Choroid plexus epithelial cell (primary cell): Measurements from ENCODE around the gene OR2A42.
"Not testable (repeated sequence)": the region's sequence is repeated elsewhere in the genome, so short reads cannot be mapped to it uniquely, and the experiment has no call there.

ENCODE experiments used
- DNase-seq: peaks from one replicate; pipeline ENCODE4 v3.0.0-alpha.2; 2010; ENCODE audit warnings: low read depth
- H3K4me3 ChIP-seq: 2 replicates; pipeline ENCODE4 v1.5.1; 2011; ENCODE audit warnings: low read depth, mild to moderate bottlenecking, control low read depth, low read length, moderate library complexity

Gene OR2A42

GRCh38 chr7:144238530-144239082, 799 bp downstream of the OR2A42 start:
- not testable (repeated sequence) for DNase-seq, H3K4me3 ChIP-seq

- not testable (repeated sequence) for DNase-seq, H3K4me3 ChIP-seq
These were observed 6.4 kb downstream of the OR2A42 start for GRCh38 chr7:144233039-144233438.

- H3K4me3 ChIP-seq, DNase-seq: not testable (repeated sequence)
These were observed 8.4 kb downstream of the OR2A42 start for GRCh38 chr7:144231027-144231426.

GRCh38 chr7:144228810-144229209, 10.6 kb downstream of the OR2A42 start:
- not testable (repeated sequence) for H3K4me3 ChIP-seq, DNase-seq

GRCh38 chr7:144226866-144227265, 12.5 kb downstream of the OR2A42 start:
- DNase-seq = peak; percentile 1
- not testable (repeated sequence) for H3K4me3 ChIP-seq

GRCh38 chr7:144223675-144224074, 15.7 kb downstream of the OR2A42 start:
- DNase-seq, H3K4me3 ChIP-seq: not testable (repeated sequence)

GRCh38 chr7:144220531-144220930, 18.9 kb downstream of the OR2A42 start:
- not testable (repeated sequence) for H3K4me3 ChIP-seq, DNase-seq

GRCh38 chr7:144219149-144219548, 20.3 kb downstream of the OR2A42 start:
- not testable (repeated sequence) for H3K4me3 ChIP-seq, DNase-seq

- DNase-seq, H3K4me3 ChIP-seq: not testable (repeated sequence)
These were observed 20.8 kb downstream of the OR2A42 start for GRCh38 chr7:144218581-144218980.

GRCh38 chr7:144217200-144217599, 22.2 kb downstream of the OR2A42 start:
- not testable (repeated sequence) for DNase-seq, H3K4me3 ChIP-seq

- H3K4me3 ChIP-seq, DNase-seq: not testable (repeated sequence)
These were observed 34.1 kb downstream of the OR2A42 start for GRCh38 chr7:144205306-144205705.

GRCh38 chr7:144203086-144203485, 36.3 kb downstream of the OR2A42 start:
- not testable (repeated sequence) for H3K4me3 ChIP-seq, DNase-seq

- not testable (repeated sequence) for H3K4me3 ChIP-seq, DNase-seq
These were observed 37.4 kb downstream of the OR2A42 start for GRCh38 chr7:144201978-144202377.

- not testable (repeated sequence) for DNase-seq, H3K4me3 ChIP-seq
These were observed 40.5 kb downstream of the OR2A42 start for GRCh38 chr7:144198934-144199333.

GRCh38 chr7:144195212-144195872, 44.1 kb downstream of the OR2A42 start, which contains the start of gene ARHGEF35:
Gene ARHGEF35, minus strand, starts transcription at chr7:144195833. Its CDS starts 7,450 bp downstream, at chr7:144188383.
- DNase-seq = not testable (repeated sequence)
- peak within 1 kb of the TSS; percentile 32 for H3K4me3 ChIP-seq

GRCh38 chr7:144194453-144194852, 45.0 kb downstream of the OR2A42 start:
- DNase-seq, H3K4me3 ChIP-seq: not testable (repeated sequence)

GRCh38 chr7:144193782-144194181, 45.6 kb downstream of the OR2A42 start:
- H3K4me3 ChIP-seq, DNase-seq: not testable (repeated sequence)

GRCh38 chr7:144188578-144189171, 50.7 kb downstream of the OR2A42 start:
- not testable (repeated sequence) for DNase-seq, H3K4me3 ChIP-seq

- H3K4me3 ChIP-seq, DNase-seq: not testable (repeated sequence)
These were observed 51.6 kb downstream of the OR2A42 start for GRCh38 chr7:144187848-144188247.

GRCh38 chr7:144183166-144183565, 56.2 kb downstream of the OR2A42 start, which contains the start of gene CTAGE4:
Gene CTAGE4, plus strand, starts transcription at chr7:144183466. Its CDS starts 38 bp downstream, at chr7:144183504.
- DNase-seq, H3K4me3 ChIP-seq: not testable (repeated sequence)
